ENCODE results near the gene TSPAN15.
"Not testable (repeated sequence)": the region's sequence is repeated elsewhere in the genome, so short reads cannot be mapped to it uniquely, and the experiment has no call there.

The TSPAN15 gene

DNA sequence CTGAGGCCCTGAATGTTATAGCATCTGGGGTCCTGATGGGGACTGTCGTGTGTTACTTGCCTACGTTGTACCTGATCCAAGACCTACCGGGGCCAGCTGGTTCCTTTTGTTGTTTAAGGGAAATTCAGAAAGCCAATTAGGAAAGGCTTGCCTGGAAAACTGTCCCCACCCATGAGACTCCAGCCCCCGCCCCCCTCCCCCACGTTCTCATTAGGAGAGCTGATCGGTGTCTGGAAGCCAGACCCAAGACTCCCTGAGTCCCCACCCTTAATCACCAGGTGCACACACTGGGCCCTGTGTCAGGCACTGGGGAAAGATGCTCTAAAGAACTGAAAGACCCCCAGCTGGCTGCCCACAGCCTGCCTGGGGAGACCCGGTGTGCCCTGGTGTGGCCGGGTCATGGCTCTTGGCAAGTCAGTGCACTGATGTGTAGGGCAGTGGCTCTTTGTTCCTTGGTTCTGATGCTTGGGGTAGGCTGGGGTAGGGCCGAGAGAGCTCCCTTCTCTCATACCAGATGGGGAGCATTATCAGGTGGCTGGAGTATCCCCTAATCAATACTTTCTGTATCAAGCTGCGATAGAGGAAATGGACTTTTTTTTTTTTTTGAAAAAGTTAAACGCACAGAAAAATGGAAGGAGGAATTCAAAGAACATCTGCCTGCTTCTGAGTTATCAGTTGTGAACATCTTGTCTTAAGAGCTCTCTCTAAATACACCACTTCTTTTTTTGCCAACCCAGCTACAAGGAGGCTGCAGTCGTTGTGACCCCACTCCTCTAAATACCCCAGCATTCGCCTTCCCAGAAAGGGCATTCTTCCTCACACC, 16.9 kb downstream of the TSPAN15 start:
- no peak for DNase-seq

DNA sequence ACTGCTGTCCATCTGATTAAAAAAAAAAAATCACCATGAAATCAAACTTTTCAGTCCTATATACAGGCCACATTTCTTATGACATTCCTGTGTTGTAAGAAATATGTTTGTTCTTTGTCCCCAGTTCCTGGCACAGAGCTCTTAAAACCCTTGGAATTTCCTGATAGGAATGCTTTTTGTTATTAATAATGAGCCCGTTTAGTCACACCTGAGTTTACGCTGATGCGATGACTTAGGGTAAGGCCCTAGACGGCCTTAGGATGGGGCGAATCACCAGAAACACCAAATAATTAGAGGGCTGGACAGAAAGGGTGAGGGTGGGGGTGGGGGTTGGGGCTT, 17.5 kb downstream of the TSPAN15 start:
- no peak for DNase-seq

DNA sequence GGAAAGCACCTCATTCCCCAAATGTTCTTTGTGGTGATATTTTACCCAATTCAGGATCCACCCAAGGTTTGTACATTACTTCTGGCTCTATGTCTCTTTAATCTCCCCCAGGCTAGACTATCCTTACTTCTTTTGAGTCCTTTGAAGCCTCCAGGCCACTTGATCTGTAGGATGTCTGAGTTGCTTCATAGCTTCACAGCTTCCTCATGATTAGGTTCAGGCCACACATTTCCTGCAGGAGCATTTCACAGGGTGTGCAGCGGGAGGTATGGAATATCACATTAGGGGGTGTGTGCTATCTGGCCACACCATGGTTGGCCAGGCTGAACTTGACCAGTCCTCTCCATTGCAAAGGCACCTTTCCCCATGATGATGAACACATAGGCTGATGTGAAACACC, 18.7 kb downstream of the TSPAN15 start:
- no peak for DNase-seq

DNA sequence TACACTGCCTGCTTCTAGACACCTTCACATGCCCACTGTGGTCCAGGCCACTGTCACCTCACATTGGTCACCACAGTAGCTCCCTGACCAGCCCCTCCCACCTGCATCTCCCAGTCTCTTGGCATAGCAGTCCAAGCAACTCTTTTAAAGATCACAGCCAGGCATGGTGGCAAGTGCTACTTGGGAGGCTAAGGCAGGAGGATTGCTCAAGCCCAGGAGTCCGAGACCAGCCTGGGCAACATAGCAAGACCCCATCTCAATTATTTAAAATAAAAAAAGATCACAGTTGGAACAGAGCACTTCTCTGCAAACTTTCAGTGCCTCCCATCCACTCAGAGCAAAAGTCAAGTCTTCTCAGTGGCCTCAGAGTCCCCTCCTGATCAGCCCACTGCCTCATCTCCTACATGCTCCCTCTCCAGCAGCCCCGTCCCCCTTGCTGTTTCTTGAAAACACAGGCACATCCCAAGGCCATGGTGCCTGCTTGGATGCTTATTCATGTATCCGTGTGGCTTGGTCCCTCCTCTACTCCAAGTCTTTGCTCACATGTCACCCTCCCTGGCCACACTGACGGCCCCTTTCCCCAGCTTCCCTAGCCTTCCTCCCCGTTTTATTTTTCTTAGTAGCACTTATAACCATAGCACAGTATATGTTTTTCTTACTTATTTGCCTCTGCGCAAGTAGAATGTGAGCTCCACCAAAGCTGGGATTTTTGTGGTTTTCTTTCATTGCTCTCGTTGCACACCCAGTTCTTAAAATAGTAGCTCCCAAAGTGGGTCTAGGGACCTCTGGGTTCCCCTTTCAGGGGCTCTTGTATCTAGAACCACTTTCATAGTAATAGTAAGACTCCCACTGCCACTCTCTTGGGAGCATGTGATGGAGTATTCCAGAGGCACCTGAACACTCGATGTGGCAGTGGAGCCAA, 19.5 kb downstream of the TSPAN15 start:
- DNase-seq: no peak

DNA sequence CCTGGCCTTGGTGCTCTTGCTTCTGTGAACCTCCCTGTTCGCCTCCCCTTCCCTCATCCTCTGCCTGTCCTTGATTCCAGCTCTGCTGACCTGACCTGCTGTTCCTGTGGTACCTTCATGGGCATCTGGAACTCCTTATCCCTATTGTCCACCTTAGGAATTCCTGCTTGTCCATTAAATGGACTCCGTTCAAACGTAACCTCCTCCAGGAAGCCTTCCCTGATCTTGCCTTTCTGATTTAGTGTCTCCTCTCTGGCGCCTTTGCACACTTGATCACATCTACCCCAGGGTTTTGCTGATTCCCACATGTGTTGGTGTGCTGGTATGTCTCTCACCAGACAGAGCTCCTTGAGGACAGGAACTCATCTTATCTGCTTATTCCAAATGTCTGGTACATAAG, 20.9 kb downstream of the TSPAN15 start:
- DNase-seq: no peak

DNA sequence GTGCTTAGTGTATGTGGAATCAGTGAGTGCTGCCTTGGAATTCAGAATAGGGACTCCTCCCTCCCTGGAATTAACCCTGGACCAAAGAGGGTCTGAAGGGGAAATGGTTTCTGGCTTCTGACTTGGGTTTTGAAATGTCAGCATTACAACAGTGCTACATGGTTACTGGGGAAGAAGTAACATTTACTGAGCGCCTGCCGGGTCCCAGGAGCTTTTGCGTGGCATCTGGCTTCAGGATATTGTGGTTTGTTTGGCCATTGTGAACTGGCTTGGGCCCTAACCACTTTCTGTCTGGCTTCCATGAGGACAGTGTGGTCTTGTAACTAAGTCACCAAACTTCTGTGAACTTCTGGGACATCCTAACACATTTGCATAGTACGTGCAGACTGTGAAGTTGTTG, 21.3 kb downstream of the TSPAN15 start:
- DNase-seq: no peak

DNA sequence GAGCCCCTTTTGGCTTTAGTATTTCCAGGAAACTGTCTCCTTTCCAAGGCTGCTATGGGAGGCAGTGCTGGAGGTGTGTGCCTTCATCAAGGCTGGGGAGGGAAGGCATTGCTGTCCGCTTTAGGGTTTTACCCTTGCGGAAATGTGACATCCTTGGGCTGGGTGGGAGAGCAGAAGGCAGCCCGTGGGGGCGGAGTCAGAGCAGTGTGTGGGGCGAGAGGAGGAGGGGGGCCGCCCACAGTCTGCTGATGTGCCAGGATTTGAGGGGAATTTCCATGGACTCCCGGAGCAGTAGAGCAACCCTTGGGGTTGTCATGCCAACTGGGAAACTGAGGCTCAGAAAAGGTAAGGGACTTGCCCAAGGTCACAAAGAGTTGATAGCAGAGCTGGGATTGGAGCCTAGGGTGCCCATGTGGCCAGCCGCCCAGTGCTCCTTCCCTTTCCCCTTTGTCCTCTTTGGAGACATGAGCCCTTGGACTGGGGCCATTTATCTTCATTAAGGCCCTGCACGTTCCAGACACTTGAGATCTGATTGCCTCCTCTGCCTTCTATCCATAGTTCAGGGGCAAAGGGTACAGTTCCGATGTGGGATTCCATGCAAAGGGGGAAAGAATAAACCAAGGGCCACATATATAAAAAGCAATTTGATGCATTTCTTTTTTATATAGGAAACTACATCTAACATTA, 22.2 kb downstream of the TSPAN15 start:
- DNase-seq: no peak

DNA sequence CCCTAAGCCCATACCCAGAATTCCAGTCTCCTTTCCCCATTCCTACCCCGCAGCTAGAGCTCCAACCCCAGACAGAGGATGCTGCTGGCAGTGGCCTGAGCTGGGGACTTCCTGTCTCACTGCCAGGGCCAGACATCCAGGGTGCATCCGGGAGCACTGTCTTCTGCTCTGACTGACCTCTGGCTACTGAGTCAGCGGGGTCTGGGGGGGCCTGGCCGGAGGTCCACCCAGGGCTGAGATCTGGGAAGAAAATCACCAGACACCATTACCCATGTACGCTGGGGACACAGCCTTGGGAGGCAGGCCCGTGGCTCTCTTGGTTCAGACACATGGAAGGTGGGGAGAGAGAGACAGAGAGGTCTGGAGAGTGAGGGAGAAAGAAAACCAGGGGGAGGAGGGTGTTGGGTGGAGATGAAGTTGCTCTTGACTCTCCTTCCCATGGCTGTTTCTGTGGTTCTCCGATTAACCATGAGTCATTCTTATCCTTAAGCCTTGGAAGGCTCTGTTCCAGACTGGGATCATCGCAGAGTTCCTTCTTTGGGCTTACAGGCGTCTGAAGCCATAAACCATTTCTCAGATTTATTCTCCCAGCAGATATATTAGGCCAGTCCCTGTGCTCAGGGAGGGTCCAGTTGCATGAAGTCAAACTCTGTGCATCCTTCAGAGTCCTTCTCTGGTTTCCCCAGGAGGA, 23.6 kb downstream of the TSPAN15 start:
- no peak for DNase-seq

DNA sequence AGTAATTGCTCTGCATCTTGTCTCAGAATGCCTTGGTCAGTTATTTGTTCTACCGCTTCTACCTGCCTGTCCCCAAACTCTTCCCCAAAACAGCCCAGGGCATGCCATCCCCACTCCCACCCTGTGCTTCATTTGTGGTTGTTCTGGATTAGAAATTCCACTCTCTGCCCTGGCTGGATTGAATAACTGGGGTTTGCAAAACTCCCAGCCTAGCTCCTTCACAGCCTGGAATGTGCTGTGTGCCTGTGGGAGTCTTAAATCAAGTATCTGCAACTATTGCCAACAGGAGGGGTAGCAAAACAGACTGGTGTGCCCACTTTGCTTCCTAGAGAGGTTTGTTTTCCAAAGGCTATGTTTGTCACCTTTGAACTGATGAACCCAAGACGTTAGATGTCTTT, 24.2 kb downstream of the TSPAN15 start:
- no peak for DNase-seq

DNA sequence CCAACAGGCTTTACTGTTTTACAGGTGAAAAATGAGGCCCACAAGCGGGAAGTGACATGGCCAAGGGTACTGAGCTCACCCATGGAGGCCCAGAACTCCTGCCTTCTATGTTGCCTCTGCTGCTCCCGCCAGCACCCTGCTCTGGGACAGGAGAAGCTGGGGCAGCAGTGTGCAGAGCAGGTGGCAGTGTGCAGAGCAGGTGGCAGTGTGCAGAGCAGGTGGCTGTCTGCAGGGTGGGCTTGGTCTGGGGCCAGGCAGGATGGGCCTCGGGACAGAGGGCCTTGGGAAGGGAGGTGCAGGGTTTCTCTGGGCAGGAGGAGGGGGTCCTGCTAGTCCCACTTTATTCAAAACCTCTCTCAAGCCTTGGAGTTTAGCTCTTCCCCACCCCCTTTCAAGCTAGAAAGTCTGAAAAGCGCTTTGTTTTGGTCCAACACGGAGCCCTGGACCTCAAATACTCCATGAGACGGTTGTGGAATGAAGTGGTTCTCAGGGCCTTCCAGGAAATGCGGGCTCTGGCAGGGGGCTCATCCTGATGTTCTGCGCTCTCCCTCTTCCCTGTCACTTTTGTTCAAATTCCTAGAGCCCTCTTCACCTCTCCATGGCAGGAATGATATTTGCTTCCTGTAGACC, 26.8 kb downstream of the TSPAN15 start:
- no peak for DNase-seq

DNA sequence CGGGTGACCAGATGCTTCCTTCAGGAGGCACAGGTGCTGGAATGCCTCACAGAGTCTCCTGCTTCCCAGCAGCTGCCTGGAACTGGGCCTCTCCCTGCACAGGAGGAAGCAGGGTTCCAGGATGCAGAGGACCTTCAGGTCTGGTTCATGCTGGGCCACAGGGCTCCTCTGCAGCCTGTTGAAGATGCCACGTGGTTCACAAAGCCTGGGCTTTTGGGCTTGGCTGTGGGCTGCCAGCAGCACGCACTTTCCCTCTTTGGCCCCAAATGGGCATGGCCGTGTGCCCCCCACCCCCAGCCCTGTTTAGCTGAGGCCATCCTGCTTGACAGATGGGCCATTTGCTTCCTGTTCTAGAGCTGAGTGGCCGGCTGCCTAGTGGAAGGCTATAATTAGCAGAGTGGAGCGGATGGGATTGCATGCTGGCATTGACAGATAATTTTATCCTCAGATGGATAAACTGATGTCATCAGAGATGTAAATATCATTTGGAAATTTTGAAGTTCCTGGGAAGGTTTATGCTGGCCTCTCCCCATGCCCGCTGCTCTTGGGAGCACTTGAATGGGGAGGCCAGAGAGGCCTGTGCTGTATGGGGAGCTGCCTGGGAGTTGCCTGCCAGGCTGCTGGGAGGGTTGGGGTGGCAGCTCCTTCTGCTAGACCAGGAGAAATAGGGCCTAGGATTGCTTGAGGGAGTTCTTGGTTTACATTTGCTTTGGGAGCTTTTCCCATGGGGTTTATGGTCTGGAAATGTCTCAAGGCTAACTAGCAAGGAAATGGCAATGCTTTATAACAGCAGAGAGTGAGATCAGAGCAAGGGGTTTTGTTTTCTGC, 28.2 kb downstream of the TSPAN15 start:
- no peak for DNase-seq

DNA sequence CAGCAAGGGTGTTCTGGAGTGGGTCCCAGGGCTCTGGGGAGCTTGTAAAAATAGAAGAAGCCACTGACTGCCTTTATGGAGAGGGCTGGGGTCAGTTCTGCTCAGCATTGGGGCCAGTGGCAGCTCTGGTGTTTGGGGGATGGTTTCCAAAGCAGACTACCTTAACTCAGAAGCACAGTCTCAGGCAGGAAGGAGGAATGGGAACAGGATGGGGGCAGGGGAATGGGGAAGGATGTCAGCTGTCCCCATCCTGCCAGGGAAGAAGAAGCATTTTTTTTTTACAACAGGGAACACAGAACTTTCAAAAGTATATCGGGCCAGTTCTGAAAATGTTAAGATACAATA, 28.8 kb downstream of the TSPAN15 start:
- no peak for DNase-seq

DNA sequence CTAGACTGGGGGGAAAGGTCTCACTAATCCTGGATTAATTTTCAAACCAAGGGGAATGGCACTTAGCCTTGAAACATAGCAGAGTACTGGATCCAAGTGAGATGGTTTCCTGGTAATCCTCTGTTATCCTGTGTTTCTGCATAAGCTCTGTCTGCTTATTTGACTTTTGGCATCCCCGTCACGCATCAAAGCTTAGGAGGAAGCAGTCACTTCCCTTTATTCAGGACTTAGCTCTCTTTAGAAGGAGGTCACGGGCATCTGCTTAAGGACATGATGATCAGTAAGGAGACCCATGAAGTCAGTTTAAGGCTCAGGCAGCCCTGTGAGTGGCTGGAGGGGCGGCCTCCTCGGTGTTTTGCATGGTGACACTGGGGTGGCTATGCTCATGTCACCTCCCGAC, 30.0 kb downstream of the TSPAN15 start:
- DNase-seq: no peak

DNA sequence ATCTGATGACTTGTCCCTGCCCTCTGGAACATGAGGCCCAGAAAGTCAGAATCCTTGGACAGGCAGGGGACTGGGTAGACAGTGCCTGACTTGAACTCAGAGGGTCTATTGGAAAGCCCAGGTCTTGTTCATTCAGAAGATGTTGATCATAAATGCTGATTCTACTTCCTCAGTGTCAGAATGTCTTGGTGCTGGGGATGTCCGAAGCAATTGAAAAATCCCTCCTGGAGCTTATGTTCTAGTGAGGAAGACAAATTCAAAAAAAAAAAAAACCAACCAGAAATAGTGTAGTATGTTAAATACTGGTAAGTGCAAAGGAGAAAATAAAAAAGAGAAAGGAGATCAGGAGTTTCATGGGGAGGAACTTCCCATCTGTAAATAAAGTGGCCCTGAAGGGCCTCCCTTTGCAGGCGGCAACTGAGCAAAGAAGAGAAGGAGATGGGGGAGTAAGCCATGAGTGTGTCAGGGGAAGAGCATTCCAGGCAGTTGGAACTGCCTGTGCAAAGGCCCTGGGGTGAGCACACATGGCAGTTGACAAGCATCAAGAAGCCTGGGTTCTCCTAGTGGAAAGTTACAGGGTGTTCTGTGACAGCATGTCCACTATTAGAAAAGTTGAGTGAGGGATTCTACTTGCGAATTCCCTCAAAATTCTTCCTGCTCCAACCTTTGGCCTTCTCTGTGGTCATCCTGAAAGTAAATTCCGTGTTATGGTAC, 30.7 kb downstream of the TSPAN15 start:
- no peak for DNase-seq

DNA sequence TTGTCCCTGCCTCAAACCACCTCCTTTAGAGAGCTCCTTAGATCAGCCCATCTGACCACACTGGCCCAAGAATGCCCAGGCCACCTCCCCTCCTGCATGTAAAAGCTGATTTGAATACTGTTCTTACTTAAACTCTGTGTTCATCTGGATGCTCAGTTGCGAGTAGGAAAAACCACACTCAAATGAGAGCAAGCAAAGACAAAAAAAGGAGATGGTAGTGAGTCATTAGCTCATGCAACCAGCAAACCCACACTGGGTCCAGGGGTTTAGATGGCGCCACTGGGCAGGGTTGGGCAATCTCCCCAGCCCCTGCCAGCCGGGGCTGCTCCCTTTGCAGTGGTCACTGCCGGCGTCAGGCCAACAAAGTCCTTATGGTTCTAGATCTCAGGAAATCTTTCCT, 32.7 kb downstream of the TSPAN15 start:
- DNase-seq: no peak

DNA sequence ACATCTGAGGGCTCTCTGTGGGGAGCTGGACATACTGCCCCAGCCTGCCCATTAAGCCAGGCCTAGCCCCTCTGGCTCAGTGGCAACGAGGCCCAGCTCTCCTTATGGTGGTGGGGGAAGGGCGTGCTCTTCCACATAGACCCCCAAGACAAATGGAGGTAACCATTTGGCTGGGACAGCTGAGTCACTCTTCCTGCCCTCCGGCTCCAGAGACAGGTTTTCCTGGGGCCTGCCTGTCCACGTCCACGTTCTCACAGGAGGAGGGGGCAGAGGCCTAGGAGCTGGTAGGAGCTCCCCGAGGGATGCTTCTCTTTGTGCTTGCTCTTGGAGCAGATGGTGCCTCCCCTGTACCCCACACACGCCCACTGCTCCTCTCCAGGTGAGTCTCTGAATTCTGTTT, 33.5 kb downstream of the TSPAN15 start:
- DNase-seq: no peak

DNA sequence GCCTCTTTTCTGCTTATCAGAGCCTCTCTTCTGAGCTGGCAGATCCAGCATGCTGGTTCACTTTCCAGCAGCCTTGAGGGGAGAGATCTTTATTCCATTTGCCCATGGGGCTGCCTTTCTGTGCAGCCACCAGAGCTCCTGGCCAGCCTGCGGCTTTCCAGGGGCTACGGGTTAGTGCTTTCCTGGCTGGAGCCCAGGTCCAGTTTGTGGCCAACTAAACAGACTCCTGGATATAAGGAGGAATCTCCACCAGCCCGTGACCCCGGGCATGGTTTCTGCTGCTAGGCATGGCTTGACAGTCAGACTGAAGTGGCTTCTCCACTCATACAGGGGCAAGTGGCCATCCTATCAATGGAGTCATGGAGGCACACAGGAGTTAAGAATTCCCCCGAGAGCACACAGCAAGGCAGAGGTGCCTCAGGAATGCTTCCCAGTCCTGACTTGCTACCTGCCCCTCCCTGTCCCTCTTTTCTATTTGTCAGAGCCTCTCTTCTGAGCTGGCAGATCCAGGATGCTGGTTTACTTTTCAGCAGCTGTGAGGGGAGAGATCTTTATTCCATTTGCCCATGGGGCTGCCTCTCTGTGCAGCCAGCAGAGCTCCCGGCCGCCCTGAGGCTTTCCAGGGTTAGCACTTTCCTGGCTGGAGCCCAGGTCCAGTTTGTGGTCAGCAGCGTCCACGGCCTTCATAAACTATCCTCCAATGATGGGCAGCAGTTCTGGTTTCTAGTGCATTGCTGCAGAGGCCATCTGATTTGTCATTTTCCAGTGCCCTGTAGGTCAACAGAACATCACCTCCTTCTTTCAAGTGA, 35.9 kb downstream of the TSPAN15 start:
- peak; percentile 76 for DNase-seq

DNA sequence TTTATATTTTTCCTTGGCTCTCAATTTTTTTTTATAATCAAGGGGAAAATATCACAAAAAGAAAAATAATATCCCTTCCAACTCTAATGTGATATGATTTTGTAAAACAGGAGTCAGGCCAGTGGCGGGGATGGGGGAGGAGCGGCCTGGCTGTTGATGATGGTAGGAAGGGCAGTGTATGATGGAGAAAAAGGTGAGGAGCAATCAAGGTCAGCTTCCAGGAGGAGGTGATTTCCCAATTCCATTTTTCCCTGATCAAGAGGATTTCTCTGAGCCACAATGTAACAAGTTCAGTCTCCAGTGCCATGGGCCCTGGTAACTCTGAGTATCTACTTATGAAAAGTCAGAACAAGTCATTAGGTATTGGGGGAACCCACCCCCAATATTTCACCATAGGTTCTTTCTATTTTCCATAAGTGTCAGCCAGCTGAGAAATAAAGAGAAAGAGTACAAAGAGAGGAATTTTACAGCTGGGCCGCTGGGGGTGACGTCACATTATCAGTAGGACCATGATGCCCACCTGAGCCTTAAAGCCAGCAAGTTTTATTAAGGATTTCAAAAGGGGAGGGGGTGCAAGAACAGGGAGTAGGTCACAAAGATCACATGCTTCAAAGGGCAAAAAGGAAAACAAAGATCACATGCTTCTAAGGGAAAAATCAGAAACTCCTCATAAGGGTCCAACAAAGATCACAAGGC, 37.0 kb downstream of the TSPAN15 start:
- not testable (repeated sequence) for DNase-seq

DNA sequence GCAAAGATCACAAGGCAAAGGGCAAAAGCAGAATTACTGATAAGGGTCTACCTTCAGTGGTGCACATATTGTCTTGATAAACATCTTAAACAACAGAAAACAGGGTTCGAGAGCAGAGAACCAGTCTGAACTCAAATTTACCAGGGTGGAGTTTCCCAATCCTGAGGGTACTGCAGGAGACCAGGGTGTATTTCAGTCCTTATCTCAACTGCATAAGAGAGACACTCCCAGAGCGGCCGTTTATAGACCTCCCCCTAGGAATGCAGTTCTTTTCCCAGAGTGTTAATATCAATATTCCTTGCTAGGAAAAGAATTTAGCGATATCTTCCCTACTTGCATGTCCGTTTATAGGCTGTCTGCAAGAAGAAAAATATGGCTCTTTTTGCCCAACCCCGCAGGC, 37.6 kb downstream of the TSPAN15 start:
- DNase-seq: not testable (repeated sequence)

Measured in DMS79 (cell line).